Stomach (tissue), 4 donors: ENCODE measurements around the gene ST7L.

Experiments
- EP300 ChIP-seq: sonication (generic); formaldehyde crosslinking; IDR thresholded peaks from one replicate; pipeline ENCODE4 v1.6.1; 2017; ENCODE audit warnings: antibody characterized with exemption
- POLR2A ChIP-seq, 4 donors: fragments of 450-650 bp; IDR thresholded peaks; one replicate each; pipeline ENCODE4 v1.6.1; 2016; ENCODE audit warnings: antibody characterized with exemption in 4 of 4, control low read depth in 2 of 4, mild to moderate bottlenecking in 1 of 4, moderate library complexity in 1 of 4
- POLR2AphosphoS5 ChIP-seq, 3 donors: sonication (generic); formaldehyde crosslinking; IDR thresholded peaks; one replicate each; pipeline ENCODE4 v1.6.1; 2016; ENCODE audit warnings: antibody characterized with exemption in 3 of 3
- TF ChIP-seq, protein P1 (sequence below), 7 experiments: fragments of 450-650 bp in 4 of 7; fragments of 200-600 bp in 3 of 7; sonication (generic) in 3 of 7; IDR thresholded peaks; one replicate each; pipeline ENCODE4 v1.5.1; 2016 to 2019; ENCODE audit warnings: antibody characterized with exemption in 7 of 7, control low read depth in 2 of 7, mild to moderate bottlenecking in 1 of 7

DNA sequence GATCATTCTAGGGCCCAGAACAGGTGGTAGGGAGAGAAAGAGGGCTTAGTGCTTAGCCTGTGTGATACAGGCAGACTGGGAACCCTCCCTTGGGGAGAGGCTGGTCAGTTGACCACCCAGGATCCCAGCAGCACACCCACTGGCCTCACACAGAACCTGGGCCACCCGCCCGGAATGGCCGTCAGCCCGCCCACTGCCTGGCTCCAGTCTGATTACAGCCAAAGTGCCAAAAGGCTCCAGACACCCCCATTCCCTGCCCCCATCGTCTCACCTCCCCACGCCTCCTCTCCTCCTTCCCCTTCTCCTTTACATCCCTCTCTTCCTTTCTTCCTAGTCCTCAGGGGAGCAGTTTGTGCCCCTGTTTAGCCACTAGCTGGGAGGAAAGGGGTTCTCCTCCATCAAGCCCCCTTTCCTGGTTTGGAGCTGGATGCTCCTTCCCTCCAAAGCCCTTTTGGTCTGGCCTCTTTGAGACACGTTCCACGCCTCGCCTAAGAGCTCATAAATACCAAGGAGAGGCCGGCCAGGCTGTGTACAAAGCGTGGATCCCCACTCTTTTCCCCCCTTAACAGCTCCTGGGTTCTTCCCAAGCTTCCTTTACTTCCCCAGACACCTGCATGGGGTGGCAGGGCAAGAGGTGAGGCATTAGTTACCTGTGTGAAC lies 114.8 kb downstream of the ST7L start:
- TF ChIP-seq, protein P1, sequence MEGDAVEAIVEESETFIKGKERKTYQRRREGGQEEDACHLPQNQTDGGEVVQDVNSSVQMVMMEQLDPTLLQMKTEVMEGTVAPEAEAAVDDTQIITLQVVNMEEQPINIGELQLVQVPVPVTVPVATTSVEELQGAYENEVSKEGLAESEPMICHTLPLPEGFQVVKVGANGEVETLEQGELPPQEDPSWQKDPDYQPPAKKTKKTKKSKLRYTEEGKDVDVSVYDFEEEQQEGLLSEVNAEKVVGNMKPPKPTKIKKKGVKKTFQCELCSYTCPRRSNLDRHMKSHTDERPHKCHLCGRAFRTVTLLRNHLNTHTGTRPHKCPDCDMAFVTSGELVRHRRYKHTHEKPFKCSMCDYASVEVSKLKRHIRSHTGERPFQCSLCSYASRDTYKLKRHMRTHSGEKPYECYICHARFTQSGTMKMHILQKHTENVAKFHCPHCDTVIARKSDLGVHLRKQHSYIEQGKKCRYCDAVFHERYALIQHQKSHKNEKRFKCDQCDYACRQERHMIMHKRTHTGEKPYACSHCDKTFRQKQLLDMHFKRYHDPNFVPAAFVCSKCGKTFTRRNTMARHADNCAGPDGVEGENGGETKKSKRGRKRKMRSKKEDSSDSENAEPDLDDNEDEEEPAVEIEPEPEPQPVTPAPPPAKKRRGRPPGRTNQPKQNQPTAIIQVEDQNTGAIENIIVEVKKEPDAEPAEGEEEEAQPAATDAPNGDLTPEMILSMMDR (IDR thresholded peaks at IDR 0.05) = no peak
- no peak for TF ChIP-seq POLR2A (IDR thresholded peaks at IDR 0.05)
- TF ChIP-seq EP300 = no peak
- no peak for TF ChIP-seq POLR2AphosphoS5 (IDR thresholded peaks at IDR 0.05)
